GM18526 (cell line): ENCODE results near the gene CYB5R2.

ENCODE experiments used
- POLR2A ChIP-seq: IDR thresholded peaks from 3 replicates; pipeline ENCODE4 v1.6.1; 2011; ENCODE audit not compliant: insufficient read length; ENCODE audit errors: extremely low read depth

Gene CYB5R2

GRCh38 chr11:7675631-7676030 lies 2.3 kb upstream of the CYB5R2 start:
- TF ChIP-seq POLR2A: no peak

- no peak for TF ChIP-seq POLR2A
These were observed 579 bp upstream of the CYB5R2 start for GRCh38 chr11:7673724-7674434.

GRCh38 chr11:7672276-7672959 lies 882 bp downstream of the CYB5R2 start:
- TF ChIP-seq POLR2A: no peak

- TF ChIP-seq POLR2A: no peak
These were observed 1.7 kb downstream of the CYB5R2 start for GRCh38 chr11:7671347-7672215.

GRCh38 chr11:7670641-7671040 lies 2.7 kb downstream of the CYB5R2 start:
- no peak for TF ChIP-seq POLR2A

- TF ChIP-seq POLR2A: no peak
These were observed 4.4 kb downstream of the CYB5R2 start for GRCh38 chr11:7668911-7669310.

- TF ChIP-seq POLR2A: no peak
These were observed 4.8 kb downstream of the CYB5R2 start for GRCh38 chr11:7668464-7668863.

GRCh38 chr11:7667460-7667859 lies 5.8 kb downstream of the CYB5R2 start:
- no peak for TF ChIP-seq POLR2A

- no peak for TF ChIP-seq POLR2A
These were observed 6.9 kb downstream of the CYB5R2 start for GRCh38 chr11:7666292-7666866.

GRCh38 chr11:7665473-7666291 lies 7.6 kb downstream of the CYB5R2 start:
- no peak for TF ChIP-seq POLR2A

- no peak for TF ChIP-seq POLR2A
These were observed 8.4 kb downstream of the CYB5R2 start for GRCh38 chr11:7664867-7665266.

GRCh38 chr11:7657306-7658025 lies 15.8 kb downstream of the CYB5R2 start:
- TF ChIP-seq POLR2A: no peak

GRCh38 chr11:7656704-7657103 lies 16.6 kb downstream of the CYB5R2 start:
- no peak for TF ChIP-seq POLR2A
